ENCODE data around the gene RERG.

DNA sequence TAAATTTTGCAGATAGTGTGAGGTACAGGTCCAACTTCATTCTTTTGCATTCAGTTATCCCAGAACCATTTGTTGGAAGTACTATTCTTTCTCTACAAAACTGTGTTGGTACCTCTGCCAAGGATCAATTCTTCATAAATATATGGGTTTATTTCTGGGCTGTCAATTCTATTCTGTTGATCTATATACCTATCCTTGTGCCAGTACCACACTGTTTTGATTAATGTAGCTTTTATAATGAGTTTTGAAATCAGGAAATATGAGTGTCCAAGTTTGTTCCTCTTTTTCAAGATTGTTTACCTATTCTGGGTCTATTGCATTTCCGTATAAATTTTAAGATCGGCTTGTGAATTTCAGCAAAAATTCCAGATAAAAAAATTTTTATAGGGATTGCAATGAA, 48.1 kb downstream of the RERG start:
- TF ChIP-seq, protein P1, sequence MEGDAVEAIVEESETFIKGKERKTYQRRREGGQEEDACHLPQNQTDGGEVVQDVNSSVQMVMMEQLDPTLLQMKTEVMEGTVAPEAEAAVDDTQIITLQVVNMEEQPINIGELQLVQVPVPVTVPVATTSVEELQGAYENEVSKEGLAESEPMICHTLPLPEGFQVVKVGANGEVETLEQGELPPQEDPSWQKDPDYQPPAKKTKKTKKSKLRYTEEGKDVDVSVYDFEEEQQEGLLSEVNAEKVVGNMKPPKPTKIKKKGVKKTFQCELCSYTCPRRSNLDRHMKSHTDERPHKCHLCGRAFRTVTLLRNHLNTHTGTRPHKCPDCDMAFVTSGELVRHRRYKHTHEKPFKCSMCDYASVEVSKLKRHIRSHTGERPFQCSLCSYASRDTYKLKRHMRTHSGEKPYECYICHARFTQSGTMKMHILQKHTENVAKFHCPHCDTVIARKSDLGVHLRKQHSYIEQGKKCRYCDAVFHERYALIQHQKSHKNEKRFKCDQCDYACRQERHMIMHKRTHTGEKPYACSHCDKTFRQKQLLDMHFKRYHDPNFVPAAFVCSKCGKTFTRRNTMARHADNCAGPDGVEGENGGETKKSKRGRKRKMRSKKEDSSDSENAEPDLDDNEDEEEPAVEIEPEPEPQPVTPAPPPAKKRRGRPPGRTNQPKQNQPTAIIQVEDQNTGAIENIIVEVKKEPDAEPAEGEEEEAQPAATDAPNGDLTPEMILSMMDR (IDR thresholded peaks at IDR 0.05; ENCODE audit: low read length): no peak
- TF ChIP-seq EZH2phosphoT487 (IDR thresholded peaks at IDR 0.05; ENCODE audit: low read length): no peak
- TF ChIP-seq EZH2 (optimal IDR thresholded peaks at IDR 0.05; ENCODE audit: low read depth, low read length): no peak
